ENCODE measurements around the gene BBX.

- TF ChIP-seq TAF1 (IDR thresholded peaks at IDR 0.05; ENCODE audit: low read depth, low read length) (no peak), POLR2A (IDR thresholded peaks at IDR 0.05; ENCODE audit: low read depth, low read length) (no peak), POLR2AphosphoS5 (IDR thresholded peaks at IDR 0.05; ENCODE audit: low read depth, low read length) (no peak), SPI1 (IDR thresholded peaks at IDR 0.05; ENCODE audit: low read depth, low read length) (no peak), POU2F2 (IDR thresholded peaks at IDR 0.05; ENCODE audit: low read depth, low read length) (no peak)
These were observed 272.1 kb downstream of the BBX start for GRCh38 chr3:107794664-107795443.
